ENCODE measurements around the gene ANKFY1. TPM values are rescaled to one million over a fixed set of nuclear protein-coding genes. Genes with fewer than 3 reads are reported as not detected.
A peak's percentile ranks its signal among the peaks of the same experiment; 100 is the strongest.

ANKFY1 gene
- total and polyA plus RNA-seq, 7 experiments from 2014 or later, result 11.7 to 84.5 (median 61.5) TPM

GRCh38 chr17:4148611-4149308, 115.0 kb downstream of the ANKFY1 start:
- H3K4me1 Mint-ChIP-seq, result peaks cover 8 to 22% (median 12%) of the 10 kb centered on the region in 7 donors
- ChIA-PET CTCF (no interaction called here), POLR2A (no interaction called here)
- no peak for DNase-seq
- H3K9me3 ChIP-seq (ENCODE audit: control insufficient read depth in 2 of 3, low read length in 3 of 3), result no peaks in the 10 kb centered on the region
- H3K4me3 Mint-ChIP-seq, result no peak overlapping the region
- H3K27me3 Mint-ChIP-seq, result no peaks in the 10 kb centered on the region
- peaks cover 7 to 9% of the 10 kb centered on the region in 2 donors for H3K4me1 ChIP-seq (ENCODE audit: control insufficient read depth in 2 of 2, insufficient read depth in 2 of 2, low read length in 2 of 2)
- H3K9me3 Mint-ChIP-seq, result no peaks in the 10 kb centered on the region
- H3K27ac ChIP-seq (ENCODE audit: low read depth, low read length), result no peak overlapping the region
- H3K4me3 ChIP-seq (ENCODE audit: low read length), result no peak overlapping the region
- H3K27me3 ChIP-seq (ENCODE audit: control insufficient read depth in 2 of 2, insufficient read depth in 2 of 2, low read length in 2 of 2), result no peaks in the 10 kb centered on the region
- peaks cover 0 to 12% (median 0%) of the 10 kb centered on the region in 3 experiments for H3K36me3 ChIP-seq (ENCODE audit: control insufficient read depth in 2 of 3, insufficient read depth in 3 of 3, low read length in 3 of 3)
- peak overlapping the region in 2 of 9 donors; percentile 20 to 25 for H3K27ac Mint-ChIP-seq
- intact Hi-C loops (cut with micrococcal nuclease), result loop anchor here in 1 of 2 donors (10.0 kb wide), 1 partner anchor 586 kb away; the partner anchor contains the start of genes CXCL16, MED11 and ZMYND15
- H3K36me3 Mint-ChIP-seq, result peaks cover 4 to 16% (median 7%) of the 10 kb centered on the region in 5 donors
- no peak for ATAC-seq

GRCh38 chr17:4147751-4148310, 115.9 kb downstream of the ANKFY1 start:
- H3K4me3 Mint-ChIP-seq, result no peak overlapping the region
- intact Hi-C loops (cut with micrococcal nuclease), result loop anchor here in 1 of 2 donors (10.0 kb wide), 1 partner anchor 587 kb away; the partner anchor contains the start of genes CXCL16, MED11 and ZMYND15
- peaks cover 0 to 2% (median 0%) of the 10 kb centered on the region in 5 donors for H3K27me3 Mint-ChIP-seq
- peaks cover 7 to 9% of the 10 kb centered on the region in 2 donors for H3K4me1 ChIP-seq (ENCODE audit: control insufficient read depth in 2 of 2, insufficient read depth in 2 of 2, low read length in 2 of 2)
- peaks cover 9 to 17% (median 14%) of the 10 kb centered on the region in 7 donors for H3K4me1 Mint-ChIP-seq
- H3K9me3 Mint-ChIP-seq, result no peaks in the 10 kb centered on the region
- POLR2A ChIA-PET, result interaction anchor here (1.2 kb wide), 1 partner anchor 17 kb away, joined by 4 read pairs; no protein-coding TSS in a partner anchor
- peaks cover 4 to 12% (median 6%) of the 10 kb centered on the region in 5 donors for H3K36me3 Mint-ChIP-seq
- no peaks in the 10 kb centered on the region for H3K27me3 ChIP-seq (ENCODE audit: control insufficient read depth in 2 of 2, insufficient read depth in 2 of 2, low read length in 2 of 2)
- H3K4me3 ChIP-seq (ENCODE audit: low read length), result no peak overlapping the region
- peaks cover 0 to 3% (median 0%) of the 10 kb centered on the region in 3 experiments for H3K36me3 ChIP-seq (ENCODE audit: control insufficient read depth in 2 of 3, insufficient read depth in 3 of 3, low read length in 3 of 3)
- ATAC-seq (no peak), DNase-seq (no peak)
- H3K27ac Mint-ChIP-seq, result peak overlapping the region in 4 of 9 donors; percentile 25 to 77 (median 60)
- CTCF ChIA-PET, result no interaction called here
- H3K9me3 ChIP-seq (ENCODE audit: control insufficient read depth in 2 of 3, low read length in 3 of 3), result no peaks in the 10 kb centered on the region
- no peak overlapping the region for H3K27ac ChIP-seq (ENCODE audit: low read depth, low read length)

- POLR2A ChIA-PET, result interaction anchor here (1.2 to 5.2 kb wide), 4 partner anchors 8 to 42 kb away, joined by 4 to 132 read pairs (median 19); no protein-coding TSS in a partner anchor
- ATAC-seq, result no peak
Observed at GRCh38 chr17:4146641-4147040, 117.1 kb downstream of the ANKFY1 start.

GRCh38 chr17:4144422-4144747, 119.4 kb downstream of the ANKFY1 start:
- H3K9me3 Mint-ChIP-seq, result no peaks in the 10 kb centered on the region
- POLR2A ChIA-PET, result interaction anchor here (0.8 to 5.2 kb wide), 10 partner anchors 10 to 804 kb away, joined by 3 to 132 read pairs (median 12); partner anchors contain the start of gene PFN1
- intact Hi-C loops (cut with micrococcal nuclease), result loop anchor here in 1 of 2 donors (10.0 kb wide), 1 partner anchor 590 kb away; the partner anchor contains the start of genes CXCL16, MED11 and ZMYND15
- Histone ChIP-seq H3K27ac (ENCODE audit: low read depth, low read length) (peak overlapping the region; percentile 100), H3K36me3 (ENCODE audit: control insufficient read depth in 2 of 3, insufficient read depth in 3 of 3, low read length in 3 of 3) (peaks cover 0 to 10% (median 0%) of the 10 kb centered on the region in 3 experiments), H3K4me1 (ENCODE audit: control insufficient read depth in 2 of 2, insufficient read depth in 2 of 2, low read length in 2 of 2) (peaks cover 33 to 36% of the 10 kb centered on the region in 2 donors), H3K4me3 (ENCODE audit: low read length) (peak overlapping the region; percentile 90), H3K9me3 (ENCODE audit: control insufficient read depth in 2 of 3, low read length in 3 of 3) (no peaks in the 10 kb centered on the region), H3K27me3 (ENCODE audit: control insufficient read depth in 2 of 2, insufficient read depth in 2 of 2, low read length in 2 of 2) (no peaks in the 10 kb centered on the region)
- peaks cover 36 to 44% (median 40%) of the 10 kb centered on the region in 7 donors for H3K4me1 Mint-ChIP-seq
- H3K27me3 Mint-ChIP-seq, result peaks cover 0 to 2% (median 0%) of the 10 kb centered on the region in 5 donors
- DNase-seq, result peak in 1 of 9 donors; percentile 1
- H3K27ac Mint-ChIP-seq, result peak overlapping the region; percentile 99 to 100 (median 100)
- CTCF ChIA-PET, result interaction anchor here (1.8 kb wide), 1 partner anchor 32 kb away, joined by 11 read pairs; no protein-coding TSS in a partner anchor
- ATAC-seq, result no peak
- peak overlapping the region; percentile 94 to 100 (median 99) for H3K4me3 Mint-ChIP-seq
- H3K36me3 Mint-ChIP-seq, result peaks cover 0 to 11% (median 4%) of the 10 kb centered on the region in 5 donors

More at GRCh38 chr17:4146641-4147040, 117.1 kb downstream of the ANKFY1 start:
- no peaks in the 10 kb centered on the region for H3K9me3 ChIP-seq (ENCODE audit: control insufficient read depth in 2 of 3, low read length in 3 of 3)
- H3K4me3 ChIP-seq (ENCODE audit: low read length), result no peak overlapping the region
- Mint-ChIP-seq H3K27ac (peak overlapping the region in 8 of 9 donors; percentile 30 to 90 (median 72)), H3K4me3 (peak overlapping the region in 1 of 10 donors; percentile 7), H3K27me3 (peaks cover 0 to 2% (median 0%) of the 10 kb centered on the region in 5 donors), H3K4me1 (peaks cover 15 to 24% (median 20%) of the 10 kb centered on the region in 7 donors), H3K9me3 (no peaks in the 10 kb centered on the region), H3K36me3 (peaks cover 4 to 9% (median 6%) of the 10 kb centered on the region in 5 donors)
- H3K27me3 ChIP-seq (ENCODE audit: control insufficient read depth in 2 of 2, insufficient read depth in 2 of 2, low read length in 2 of 2), result no peaks in the 10 kb centered on the region
- no peak for DNase-seq
- H3K27ac ChIP-seq (ENCODE audit: low read depth, low read length), result no peak overlapping the region
- H3K36me3 ChIP-seq (ENCODE audit: control insufficient read depth in 2 of 3, insufficient read depth in 3 of 3, low read length in 3 of 3), result peaks cover 0 to 8% (median 0%) of the 10 kb centered on the region in 3 experiments
- H3K4me1 ChIP-seq (ENCODE audit: control insufficient read depth in 2 of 2, insufficient read depth in 2 of 2, low read length in 2 of 2), result peaks cover 13 to 15% of the 10 kb centered on the region in 2 donors
- intact Hi-C loops (cut with micrococcal nuclease), result loop anchor here in 1 of 2 donors (10.0 kb wide), 1 partner anchor 588 kb away; the partner anchor contains the start of genes CXCL16, MED11 and ZMYND15
- CTCF ChIA-PET, result no interaction called here

- peak overlapping the region; percentile 99 to 100 (median 100) for H3K27ac Mint-ChIP-seq
- H3K4me3 ChIP-seq (ENCODE audit: low read length), result peak overlapping the region; percentile 90
- H3K4me3 Mint-ChIP-seq, result peak overlapping the region; percentile 94 to 100 (median 99)
- ChIA-PET POLR2A (interaction anchor here (0.6 to 5.2 kb wide), 35 partner anchors 10 to 905 kb away, joined by 3 to 132 read pairs (median 4); partner anchors contain the start of genes ANKFY1, C17orf107, CTNS and MYBBP1A), CTCF (interaction anchor here (0.5 to 1.8 kb wide), 7 partner anchors 30 to 1137 kb away, joined by 3 to 11 read pairs (median 3); partner anchors contain the start of gene ARRB2)
- no peaks in the 10 kb centered on the region for H3K27me3 ChIP-seq (ENCODE audit: control insufficient read depth in 2 of 2, insufficient read depth in 2 of 2, low read length in 2 of 2)
- no peaks in the 10 kb centered on the region for H3K9me3 ChIP-seq (ENCODE audit: control insufficient read depth in 2 of 3, low read length in 3 of 3)
- peaks cover 36 to 40% of the 10 kb centered on the region in 2 donors for H3K4me1 ChIP-seq (ENCODE audit: control insufficient read depth in 2 of 2, insufficient read depth in 2 of 2, low read length in 2 of 2)
- H3K27me3 Mint-ChIP-seq, result peaks cover 0 to 2% (median 0%) of the 10 kb centered on the region in 5 donors
- intact Hi-C loops (cut with micrococcal nuclease), result loop anchor here (1.0 to 10.0 kb wide), 16 partner anchors 33 to 690 kb away; partner anchors contain the start of genes ANKFY1 (in 2 of the 2), CAMKK1 (in 2 of the 2), NCBP3 (in 2 of the 2) and UBE2G1 (in 2 of the 2)
- H3K27ac ChIP-seq (ENCODE audit: low read depth, low read length), result peak overlapping the region; percentile 100
- H3K9me3 Mint-ChIP-seq, result no peaks in the 10 kb centered on the region
- DNase-seq (peak; percentile 85 to 94 (median 91)), ATAC-seq (peak; percentile 81)
- H3K4me1 Mint-ChIP-seq, result peaks cover 36 to 48% (median 46%) of the 10 kb centered on the region in 7 donors
- peaks cover 0 to 11% (median 0%) of the 10 kb centered on the region in 5 donors for H3K36me3 Mint-ChIP-seq
- H3K36me3 ChIP-seq (ENCODE audit: control insufficient read depth in 2 of 3, insufficient read depth in 3 of 3, low read length in 3 of 3), result peaks cover 0 to 10% (median 0%) of the 10 kb centered on the region in 3 experiments
Observed at GRCh38 chr17:4143563-4144421, 120.0 kb downstream of the ANKFY1 start.

Data from naive thymus-derived CD4-positive, alpha-beta T cell (primary cell).